GM18520 (cell line): ENCODE measurements around the gene ZNF263.
A peak's percentile ranks its signal among the peaks of the same experiment; 100 is the strongest.

Source experiments
- ATAC-seq: cut with Tn5 transposase; IDR thresholded peaks from one replicate; pipeline ENCODE4 v1.9.1; 2021; ENCODE audit not compliant: unreplicated experiment

The ZNF263 gene

GRCh38 chr16:3282730-3283542 is at the start of gene ZNF263:
ZNF263 (plus strand) TSS chr16:3283491; CDS start chr16:3283819, 328 bp downstream.
- ATAC-seq, result peak; percentile 74

- ATAC-seq, result no peak
These were observed 48.8 kb upstream of the ZNF263 start for GRCh38 chr16:3234543-3234856.

- peak; percentile 89 for ATAC-seq
These were observed 48.3 kb upstream of the ZNF263 start, which contains the start of gene ZNF200 for GRCh38 chr16:3234857-3235561. ZNF200 (minus strand) TSS chr16:3235158; CDS start chr16:3233755, 1,403 bp downstream.

GRCh38 chr16:3235856-3236669 is 47.2 kb upstream of the ZNF263 start:
- no peak for ATAC-seq

GRCh38 chr16:3241761-3242160 is 41.5 kb upstream of the ZNF263 start:
- no peak for ATAC-seq

GRCh38 chr16:3242709-3243108 is 40.6 kb upstream of the ZNF263 start:
- no peak for ATAC-seq

GRCh38 chr16:3243882-3244281 is 39.4 kb upstream of the ZNF263 start:
- ATAC-seq, result no peak

- ATAC-seq, result no peak
These were observed 37.3 kb upstream of the ZNF263 start for GRCh38 chr16:3246002-3246401.

GRCh38 chr16:3246876-3247275 is 36.4 kb upstream of the ZNF263 start:
- no peak for ATAC-seq

- no peak for ATAC-seq
These were observed 34.7 kb upstream of the ZNF263 start for GRCh38 chr16:3248596-3248995.

GRCh38 chr16:3249020-3249419 is 34.3 kb upstream of the ZNF263 start:
- no peak for ATAC-seq

GRCh38 chr16:3249451-3249850 is 33.8 kb upstream of the ZNF263 start:
- no peak for ATAC-seq

- no peak for ATAC-seq
These were observed 30.3 kb upstream of the ZNF263 start for GRCh38 chr16:3252967-3253366.

GRCh38 chr16:3254309-3254708 is 29.0 kb upstream of the ZNF263 start:
- ATAC-seq, result no peak

GRCh38 chr16:3256146-3256865 is 27.0 kb upstream of the ZNF263 start, which contains the start of gene MEFV:
MEFV (minus strand) TSS chr16:3256633; CDS start chr16:3256587, 46 bp downstream.
- ATAC-seq, result no peak

GRCh38 chr16:3256866-3257465 is 26.3 kb upstream of the ZNF263 start:
- ATAC-seq, result no peak

GRCh38 chr16:3259836-3260235 is 23.5 kb upstream of the ZNF263 start:
- no peak for ATAC-seq

- no peak for ATAC-seq
These were observed 20.8 kb upstream of the ZNF263 start for GRCh38 chr16:3262517-3262916.

GRCh38 chr16:3264137-3265036 is 18.9 kb upstream of the ZNF263 start:
- peak; percentile 69 for ATAC-seq
